Measurements from ENCODE around the gene MED13. TPM values are rescaled to one million over a fixed set of nuclear protein-coding genes. Genes with fewer than 3 reads are reported as not detected.
A peak's percentile ranks its signal among the peaks of the same experiment; 100 is the strongest.

The MED13 gene
- total RNA-seq, 2 donors from 2014 or later = 66.0 to 67.7 TPM

GRCh38 chr17:61997664-61998063, 67.4 kb downstream of the MED13 start:
- no peak overlapping the region for H3K27ac ChIP-seq (ENCODE audit: low read depth, low read length)
- no peak overlapping the region for H3K4me3 ChIP-seq (ENCODE audit: low read length)
- no peak for DNase-seq
- H3K36me3 ChIP-seq (ENCODE audit: control insufficient read depth, insufficient read depth, low read length) = peaks cover 53% of the 10 kb centered on the region
- no peak overlapping the region for H3K9ac ChIP-seq (ENCODE audit: extremely low read depth, low read length, poor library complexity, severe bottlenecking)
- TF ChIP-seq CTCF (conservative IDR thresholded peaks at IDR 0.05) = no peak
- no peaks in the 10 kb centered on the region for H3K9me3 Mint-ChIP-seq
- no peaks in the 10 kb centered on the region for H3K9me3 ChIP-seq (ENCODE audit: control insufficient read depth, low read length)
- H3K36me3 Mint-ChIP-seq (ENCODE audit: low read depth) = peaks cover 43% of the 10 kb centered on the region
- no peak overlapping the region for H3K27ac Mint-ChIP-seq
- peaks cover 1% of the 10 kb centered on the region for H3K4me1 Mint-ChIP-seq
- H3K27me3 Mint-ChIP-seq (ENCODE audit: insufficient read depth) = no peaks in the 10 kb centered on the region
- no peak overlapping the region for H3K4me3 Mint-ChIP-seq
- no peaks in the 10 kb centered on the region for H3K27me3 ChIP-seq (ENCODE audit: control insufficient read depth, insufficient read depth, low read length, poor library complexity, severe bottlenecking)
- WGBS, 2 experiments (ENCODE audit: insufficient coverage in 1 of 2, insufficient read length in 1 of 2) = 75 to 90% methylated on average over 2 of the region's 2 CpGs
- H3K4me1 ChIP-seq (ENCODE audit: control insufficient read depth, insufficient read depth, low read length) = no peaks in the 10 kb centered on the region

- Histone ChIP-seq H3K27ac (ENCODE audit: low read depth, low read length) (no peak overlapping the region), H3K9ac (ENCODE audit: extremely low read depth, low read length, poor library complexity, severe bottlenecking) (no peak overlapping the region), H3K9me3 (ENCODE audit: control insufficient read depth, low read length) (no peaks in the 10 kb centered on the region), H3K36me3 (ENCODE audit: control insufficient read depth, insufficient read depth, low read length) (peaks cover 56% of the 10 kb centered on the region), H3K4me3 (ENCODE audit: low read length) (no peak overlapping the region), H3K27me3 (ENCODE audit: control insufficient read depth, insufficient read depth, low read length, poor library complexity, severe bottlenecking) (no peaks in the 10 kb centered on the region), H3K4me1 (ENCODE audit: control insufficient read depth, insufficient read depth, low read length) (no peaks in the 10 kb centered on the region)
- Mint-ChIP-seq H3K4me3 (no peak overlapping the region), H3K4me1 (peaks cover 1% of the 10 kb centered on the region), H3K9me3 (no peaks in the 10 kb centered on the region), H3K27me3 (ENCODE audit: insufficient read depth) (no peaks in the 10 kb centered on the region), H3K36me3 (ENCODE audit: low read depth) (peaks cover 47% of the 10 kb centered on the region), H3K27ac (peak overlapping the region; percentile 46)
- no peak for TF ChIP-seq CTCF (conservative IDR thresholded peaks at IDR 0.05)
- 80 to 94% methylated on average over 1 to 4 of the region's 4 CpGs for WGBS, 2 experiments (ENCODE audit: insufficient coverage in 1 of 2, insufficient read length in 1 of 2)
- DNase-seq = no peak
These were observed 68.0 kb downstream of the MED13 start for GRCh38 chr17:61996916-61997605.

GRCh38 chr17:61989509-61989908, 75.6 kb downstream of the MED13 start:
- Histone ChIP-seq H3K27me3 (ENCODE audit: control insufficient read depth, insufficient read depth, low read length, poor library complexity, severe bottlenecking) (no peaks in the 10 kb centered on the region), H3K27ac (ENCODE audit: low read depth, low read length) (no peak overlapping the region), H3K9ac (ENCODE audit: extremely low read depth, low read length, poor library complexity, severe bottlenecking) (no peak overlapping the region), H3K36me3 (ENCODE audit: control insufficient read depth, insufficient read depth, low read length) (peaks cover 66% of the 10 kb centered on the region), H3K9me3 (ENCODE audit: control insufficient read depth, low read length) (no peaks in the 10 kb centered on the region), H3K4me1 (ENCODE audit: control insufficient read depth, insufficient read depth, low read length) (no peaks in the 10 kb centered on the region), H3K4me3 (ENCODE audit: low read length) (no peak overlapping the region)
- H3K36me3 Mint-ChIP-seq (ENCODE audit: low read depth) = peaks cover 65% of the 10 kb centered on the region
- H3K4me3 Mint-ChIP-seq = no peak overlapping the region
- no peaks in the 10 kb centered on the region for H3K4me1 Mint-ChIP-seq
- no peaks in the 10 kb centered on the region for H3K27me3 Mint-ChIP-seq (ENCODE audit: insufficient read depth)
- no peak for DNase-seq
- no peak for TF ChIP-seq CTCF (conservative IDR thresholded peaks at IDR 0.05)
- WGBS, 2 experiments (ENCODE audit: insufficient coverage in 1 of 2, insufficient read length in 1 of 2) = 92 to 97% methylated on average over 3 of the region's 3 CpGs
- H3K27ac Mint-ChIP-seq = no peak overlapping the region
- no peaks in the 10 kb centered on the region for H3K9me3 Mint-ChIP-seq

Data from endodermal cell (in vitro differentiated cells).